Coronary artery (tissue), 2 donors: ENCODE data around the gene RBM33.

Experiments
- DNase-seq: peaks from one replicate; pipeline ENCODE4 v3.0.0-alpha.2; 2017; ENCODE audit warnings: low spot score
- H3K27ac ChIP-seq, 2 donors: fragments of 200-600 bp; sonication (generic); one replicate each; pipeline ENCODE4 v1.5.1; 2016 to 2019
- H3K4me3 ChIP-seq: fragments of 200-600 bp; sonication (generic); 2 replicates; pipeline ENCODE4 v1.5.1; 2016; ENCODE audit warnings: mild to moderate bottlenecking, moderate library complexity
- CTCF ChIP-seq: fragments of 200-600 bp; sonication (generic); IDR thresholded peaks from one replicate; pipeline ENCODE4 v1.5.1; 2019; ENCODE audit warnings: antibody characterized with exemption

RBM33 gene

GRCh38 chr7:155701972-155702544 lies 57.6 kb downstream of the RBM33 start:
- TF ChIP-seq CTCF: no peak
- no peak for DNase-seq
- Histone ChIP-seq H3K4me3 (no peak overlapping the region), H3K27ac (no peak overlapping the region)

GRCh38 chr7:155702616-155703015 lies 58.2 kb downstream of the RBM33 start:
- H3K27ac ChIP-seq: no peak overlapping the region
- no peak overlapping the region for H3K4me3 ChIP-seq
- no peak for TF ChIP-seq CTCF
- no peak for DNase-seq

- H3K4me3 ChIP-seq: no peak overlapping the region
- no peak overlapping the region for H3K27ac ChIP-seq
- TF ChIP-seq CTCF: no peak
- no peak for DNase-seq
Observed at GRCh38 chr7:155705623-155706360, 61.3 kb downstream of the RBM33 start.

GRCh38 chr7:155706376-155706775 lies 61.9 kb downstream of the RBM33 start:
- H3K4me3 ChIP-seq: no peak overlapping the region
- no peak for DNase-seq
- H3K27ac ChIP-seq: no peak overlapping the region
- TF ChIP-seq CTCF: no peak

- DNase-seq: no peak
- Histone ChIP-seq H3K4me3 (no peak overlapping the region), H3K27ac (no peak overlapping the region)
- no peak for TF ChIP-seq CTCF
Observed at GRCh38 chr7:155709453-155709852, 65.0 kb downstream of the RBM33 start.

- DNase-seq: no peak
- Histone ChIP-seq H3K27ac (no peak overlapping the region), H3K4me3 (no peak overlapping the region)
- TF ChIP-seq CTCF: no peak
Observed at GRCh38 chr7:155710031-155710430, 65.6 kb downstream of the RBM33 start.

- TF ChIP-seq CTCF: no peak
- no peak for DNase-seq
- H3K4me3 ChIP-seq: no peak overlapping the region
- H3K27ac ChIP-seq: no peak overlapping the region
Observed at GRCh38 chr7:155710530-155710929, 66.1 kb downstream of the RBM33 start.
